Measurements from ENCODE around the gene PANK3.
"Not testable (repeated sequence)": the region's sequence is repeated elsewhere in the genome, so short reads cannot be mapped to it uniquely, and the experiment has no call there.

Gene PANK3

GRCh38 chr5:168592014-168592368 is 12.8 kb upstream of the PANK3 start:
- no peak for DNase-seq (ENCODE audit: low read depth in 2 of 2)

DNA sequence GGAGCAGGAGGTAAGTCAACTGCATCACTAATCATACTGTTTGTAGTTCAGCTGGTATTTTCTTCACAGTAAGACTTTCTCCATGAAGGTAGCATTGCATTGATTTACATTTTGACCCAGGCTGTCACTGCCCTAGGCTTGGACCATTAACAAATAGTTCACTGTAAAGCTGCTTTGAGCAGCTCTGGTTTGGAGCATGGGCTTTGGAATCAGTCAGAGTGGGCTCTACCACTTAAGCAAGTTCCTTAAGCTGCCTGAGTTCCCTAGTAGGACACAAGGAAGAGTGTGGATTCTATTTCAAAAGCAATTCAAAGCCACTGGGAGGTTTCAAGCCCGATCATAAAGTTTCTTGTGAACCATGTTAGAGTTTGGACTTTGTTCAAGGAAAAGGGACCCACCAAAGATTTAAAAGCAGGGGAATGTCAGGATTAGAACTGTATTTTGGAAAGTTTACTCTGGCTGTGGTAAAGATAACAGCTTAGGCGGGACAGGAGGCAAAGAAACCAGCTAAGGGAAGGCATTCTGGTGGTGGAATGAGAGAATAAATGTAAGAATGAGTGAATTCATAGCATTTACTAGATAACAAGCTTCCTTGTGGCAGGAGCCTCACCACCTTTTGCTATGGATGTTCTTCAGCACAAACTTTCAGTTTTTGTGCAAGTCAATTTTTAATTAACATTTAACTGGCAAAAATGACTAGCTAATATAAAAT is 12.3 kb upstream of the PANK3 start:
- no peak for DNase-seq (ENCODE audit: low read depth in 2 of 2)

DNA sequence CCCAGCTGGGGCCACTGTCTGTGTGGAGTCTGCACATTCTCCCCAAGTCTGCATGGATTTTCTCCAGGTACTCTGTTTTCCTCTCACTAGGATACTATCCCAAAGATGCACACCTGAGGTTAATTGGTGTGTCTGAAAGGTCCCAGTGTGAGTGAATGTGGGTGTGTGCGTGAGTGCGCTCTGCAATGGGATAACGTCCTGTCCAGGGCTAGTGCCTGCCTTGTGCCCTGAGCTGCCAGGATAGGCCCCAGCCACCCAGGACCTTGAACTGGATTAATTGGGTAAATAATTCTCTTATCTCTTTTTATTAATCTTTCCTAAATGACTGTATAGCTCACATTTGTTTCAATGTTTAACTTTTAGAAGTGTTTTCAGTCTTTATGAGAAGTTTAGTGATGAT is 11.5 kb upstream of the PANK3 start:
- no peak for DNase-seq (ENCODE audit: low read depth in 2 of 2)

DNA sequence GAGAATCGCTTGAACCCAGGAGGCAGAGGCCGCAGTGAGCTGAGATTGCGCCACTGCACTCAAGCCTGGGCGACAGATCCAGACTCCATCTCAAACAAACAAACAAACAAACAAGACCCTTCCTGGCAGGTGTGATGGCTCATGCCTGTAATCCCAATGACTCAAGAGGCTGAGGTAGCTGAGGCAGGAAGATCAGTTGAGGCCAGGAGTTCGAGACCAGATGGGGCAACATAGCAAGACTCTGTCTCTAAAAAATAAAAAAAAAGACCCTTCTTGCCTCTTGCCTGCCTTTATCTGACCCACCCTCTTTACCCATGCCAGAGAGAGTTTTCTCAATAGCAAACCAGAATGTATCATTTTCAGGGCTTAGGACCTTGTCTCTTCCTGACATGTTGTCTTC is 8.8 kb upstream of the PANK3 start:
- no peak for DNase-seq (ENCODE audit: low read depth in 2 of 2)

DNA sequence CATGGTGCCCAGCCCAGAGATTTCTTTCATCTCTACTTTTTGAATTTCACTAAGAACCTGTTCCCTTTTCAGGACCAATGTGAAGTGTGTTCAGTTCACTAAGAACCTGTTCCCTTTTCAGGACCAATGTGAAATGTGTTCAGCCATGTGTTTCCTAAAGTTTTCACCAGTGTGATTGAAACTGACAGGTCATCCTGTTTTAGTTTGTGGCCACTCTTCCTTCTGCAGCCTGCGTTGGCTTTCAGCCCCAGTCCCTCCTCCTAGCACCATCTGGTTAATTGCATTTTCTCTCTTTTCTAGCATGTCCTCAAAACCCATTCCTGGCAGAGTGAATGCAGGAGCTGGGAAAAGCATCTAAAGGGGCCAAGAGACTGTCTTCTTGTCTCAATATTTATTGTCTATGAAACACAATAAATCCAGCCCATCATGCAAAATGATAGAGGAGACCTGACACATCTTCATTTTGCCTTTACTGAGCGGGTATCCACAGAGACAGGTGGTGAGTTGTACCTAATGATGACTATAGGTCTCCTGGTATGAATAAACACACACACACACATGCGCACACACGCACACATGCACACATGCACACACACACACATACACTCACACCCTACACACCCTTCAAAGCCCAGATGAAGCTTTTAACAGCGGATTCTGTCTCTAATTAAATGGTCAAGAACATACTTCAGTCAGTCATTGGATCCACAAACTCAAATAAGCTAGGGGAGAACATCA is 6.1 kb upstream of the PANK3 start:
- no peak for DNase-seq (ENCODE audit: low read depth in 2 of 2)

DNA sequence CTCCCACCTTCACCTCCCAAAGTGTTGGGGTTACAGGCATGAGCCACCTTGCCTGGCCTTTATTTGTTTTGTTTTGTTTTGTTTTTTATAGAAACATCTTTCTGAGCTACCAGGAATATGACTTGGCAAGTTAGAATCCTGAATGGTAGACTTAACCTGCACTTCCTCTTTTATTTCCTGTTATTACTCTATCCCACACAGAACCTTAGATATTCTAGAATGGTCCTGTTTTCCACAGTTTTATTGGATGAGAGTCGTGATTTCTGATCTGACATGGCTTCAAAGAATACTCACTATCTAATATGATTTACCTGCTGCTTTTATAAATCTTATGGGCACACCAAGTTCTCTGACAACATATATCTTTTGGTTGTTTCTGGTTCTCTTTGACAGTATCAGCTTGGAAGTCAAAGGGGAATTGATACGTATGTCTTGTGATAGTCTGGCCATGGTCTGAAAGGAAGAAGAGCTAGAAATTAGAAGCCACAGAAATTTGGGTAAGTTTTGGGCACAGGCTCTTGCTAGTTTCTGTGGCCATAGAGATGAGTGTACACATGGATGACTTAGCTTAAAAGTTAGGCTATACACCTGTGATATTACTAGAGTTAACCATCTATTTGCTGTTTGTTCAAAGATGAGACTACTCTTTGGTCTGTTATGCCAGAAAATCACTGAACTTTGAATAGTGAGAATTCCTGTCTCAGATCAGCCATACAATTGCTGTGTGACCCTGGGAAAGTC is 4.7 kb upstream of the PANK3 start:
- DNase-seq (ENCODE audit: low read depth in 2 of 2) = no peak

DNA sequence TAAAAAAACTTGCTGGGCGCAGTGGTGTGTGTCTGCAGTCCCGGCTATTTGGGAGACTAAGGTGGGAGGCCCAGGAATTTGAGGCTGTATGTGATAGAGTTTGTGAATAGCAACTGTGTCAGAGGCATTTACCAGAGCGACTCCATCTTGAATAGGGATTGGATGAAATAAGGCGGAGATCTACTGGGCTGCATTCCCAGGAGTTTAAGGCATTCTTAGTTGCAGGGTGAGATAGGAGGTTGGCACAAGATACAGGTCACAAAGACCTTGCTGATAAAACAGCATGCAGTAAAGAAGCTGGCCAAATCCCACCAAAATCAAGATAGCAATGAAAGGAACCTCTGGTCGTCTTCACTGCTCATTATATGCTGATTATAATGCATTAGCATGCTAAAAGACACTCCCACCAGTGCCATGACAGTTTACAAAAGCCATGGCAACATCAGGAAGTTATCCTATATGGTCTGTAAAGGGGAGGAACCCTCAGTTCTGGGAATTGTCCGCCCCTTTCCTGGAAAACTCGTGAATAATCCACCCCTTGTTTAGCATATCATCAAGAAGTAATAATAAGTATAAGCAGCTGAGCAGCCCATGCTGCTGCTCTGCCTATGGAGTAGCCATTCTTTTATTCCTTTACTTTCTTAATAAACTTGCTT is 1.8 kb upstream of the PANK3 start:
- not testable (repeated sequence) for DNase-seq (ENCODE audit: low read depth in 2 of 2)

- DNase-seq (ENCODE audit: low read depth in 2 of 2) = no peak
Measured at GRCh38 chr5:168580227-168580508, 1.0 kb upstream of the PANK3 start.

DNA sequence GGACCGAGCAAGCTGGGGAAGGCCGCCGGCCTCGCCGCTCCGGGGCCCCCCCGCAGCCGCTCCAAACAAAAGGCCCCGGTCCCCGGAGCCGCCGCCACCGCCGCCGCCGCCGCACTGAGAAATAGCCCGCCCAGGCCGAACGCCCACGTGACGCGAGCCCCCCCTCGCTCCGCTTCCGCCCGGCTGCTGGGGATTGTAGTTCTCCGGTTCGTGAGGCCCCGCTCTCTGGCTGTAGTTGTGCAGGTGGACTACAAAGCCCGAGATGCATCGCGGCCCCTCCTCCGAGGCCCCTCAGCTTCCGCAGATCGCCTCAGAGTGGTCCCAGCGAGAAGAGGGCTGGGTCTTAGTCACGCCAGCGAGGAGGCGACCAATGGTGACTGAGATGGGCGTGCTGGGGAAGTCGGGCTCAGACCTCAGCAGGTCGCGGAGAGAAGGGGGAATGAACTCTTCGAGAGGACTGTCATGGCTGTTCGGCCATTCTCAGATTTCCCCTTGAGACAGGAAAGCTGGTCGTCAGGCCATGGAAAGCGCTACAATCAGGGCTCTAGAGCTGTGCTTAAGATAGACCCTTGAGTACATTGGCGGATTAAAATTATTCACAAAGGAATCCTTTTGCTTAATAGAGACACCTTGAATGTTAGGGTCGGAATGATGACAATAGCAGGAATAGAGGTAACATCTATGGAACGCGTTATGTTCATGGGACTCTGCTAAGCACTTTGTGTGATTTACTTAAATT is 489 bp upstream of the PANK3 start:
- peak; percentile 96 to 97 for DNase-seq (ENCODE audit: low read depth in 2 of 2)

DNA sequence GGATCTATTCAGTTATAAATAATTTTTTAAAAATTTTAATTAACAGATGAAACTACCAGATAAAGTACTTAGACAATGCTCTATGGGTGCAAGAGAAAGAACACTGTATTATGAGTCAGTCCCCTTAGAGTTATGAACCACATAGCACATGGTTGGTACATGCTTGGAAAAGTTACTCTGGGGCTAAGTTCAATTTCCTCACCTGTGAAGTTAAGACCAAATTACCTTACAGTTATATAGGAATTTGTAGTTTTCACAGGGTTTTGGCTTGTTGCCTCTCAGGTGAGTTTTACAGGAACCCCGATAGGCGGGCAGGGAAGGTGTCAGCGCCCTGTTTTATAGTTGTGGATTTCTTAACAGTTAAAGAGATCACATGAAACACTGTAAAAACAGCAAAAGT is 1.2 kb downstream of the PANK3 start:
- no peak for DNase-seq (ENCODE audit: low read depth in 2 of 2)

- DNase-seq (ENCODE audit: low read depth in 2 of 2) = no peak
Measured at GRCh38 chr5:168575391-168576372, 3.5 kb downstream of the PANK3 start.

- not testable (repeated sequence) for DNase-seq (ENCODE audit: low read depth in 2 of 2)
Measured at GRCh38 chr5:168574156-168574555, 5.0 kb downstream of the PANK3 start.

GRCh38 chr5:168573663-168574062 is 5.5 kb downstream of the PANK3 start:
- not testable (repeated sequence) for DNase-seq (ENCODE audit: low read depth in 2 of 2)

DNA sequence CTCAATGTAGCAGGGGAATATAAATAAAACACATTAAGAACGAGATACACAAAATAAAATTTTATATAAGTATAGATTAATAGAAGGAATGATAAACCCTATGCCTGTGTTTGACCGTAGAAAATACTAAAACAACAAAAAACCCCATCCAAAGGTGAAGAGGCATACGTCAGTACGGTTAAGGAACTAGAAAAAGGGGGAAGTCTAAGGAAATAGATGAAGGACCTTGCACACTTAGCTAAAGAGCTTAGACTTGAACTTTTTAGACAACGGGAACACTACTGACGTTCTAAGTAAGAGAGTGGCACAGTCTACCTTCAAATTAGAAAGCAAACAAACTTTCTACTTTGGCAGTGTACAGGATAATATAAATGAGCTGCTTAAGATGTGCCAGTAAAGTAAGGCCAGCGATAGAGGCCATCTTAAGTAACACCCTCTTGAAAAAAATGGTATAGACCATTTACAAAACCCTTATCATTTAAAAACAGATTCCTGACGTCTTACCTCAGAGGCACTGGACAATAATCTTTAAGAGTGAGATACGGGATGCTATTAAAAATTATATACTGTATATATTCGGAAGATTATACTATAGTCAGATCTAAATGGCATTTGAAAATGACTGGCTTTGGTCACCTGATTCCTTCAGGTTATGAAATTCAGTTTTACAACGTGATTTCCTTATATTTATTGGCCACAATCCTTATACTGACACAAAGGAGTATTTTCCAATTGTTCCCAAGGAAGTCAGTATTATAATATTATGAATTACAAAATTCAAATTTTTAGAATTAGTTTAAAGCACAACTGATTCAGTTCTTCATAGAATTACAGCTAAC is 8.5 kb downstream of the PANK3 start:
- DNase-seq (ENCODE audit: low read depth in 2 of 2) = no peak

- no peak for DNase-seq (ENCODE audit: low read depth in 2 of 2)
Measured at GRCh38 chr5:168568738-168569137, 10.4 kb downstream of the PANK3 start.

DNA sequence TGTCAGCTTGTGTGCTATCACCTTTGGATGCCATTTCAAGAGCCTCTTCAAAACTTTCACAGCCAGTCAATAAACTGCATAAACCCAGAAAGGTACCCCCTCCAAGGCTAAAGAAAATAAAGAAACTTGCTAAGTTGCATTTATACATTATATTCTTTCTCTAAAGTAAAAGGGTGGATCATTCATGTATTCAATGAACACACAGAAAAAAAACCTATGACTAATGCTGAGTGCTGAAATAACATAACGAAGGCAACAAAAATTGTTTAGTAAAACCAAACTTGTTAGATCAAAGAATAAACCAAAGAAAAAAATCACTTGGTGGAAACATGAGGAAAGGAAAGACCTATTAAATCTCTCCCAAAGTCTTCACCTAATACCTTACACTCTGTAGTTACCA is 15.2 kb downstream of the PANK3 start:
- DNase-seq (ENCODE audit: low read depth in 2 of 2) = no peak

DNA sequence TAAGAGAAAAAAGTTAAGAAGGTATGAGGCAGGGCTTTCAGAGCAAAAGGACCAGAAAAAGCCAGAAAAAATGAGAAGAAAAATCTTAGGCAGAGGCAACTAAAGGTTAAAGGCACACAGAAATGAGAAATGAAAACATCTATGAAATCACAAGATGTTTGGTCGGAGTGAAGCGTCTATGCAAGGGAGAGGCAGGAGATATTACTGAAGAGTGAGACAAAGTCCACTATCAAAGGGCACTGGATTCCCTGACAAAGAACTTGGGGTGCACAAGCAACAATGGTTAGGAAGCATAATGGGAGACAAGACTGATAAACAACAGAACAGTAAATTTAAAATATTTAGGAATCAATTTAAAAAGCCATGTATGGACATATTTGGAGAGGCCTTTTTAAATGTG is 16.9 kb downstream of the PANK3 start:
- DNase-seq (ENCODE audit: low read depth in 2 of 2) = no peak

- DNase-seq (ENCODE audit: low read depth in 2 of 2) = no peak
Measured at GRCh38 chr5:168557389-168557788, 21.8 kb downstream of the PANK3 start.

DNA sequence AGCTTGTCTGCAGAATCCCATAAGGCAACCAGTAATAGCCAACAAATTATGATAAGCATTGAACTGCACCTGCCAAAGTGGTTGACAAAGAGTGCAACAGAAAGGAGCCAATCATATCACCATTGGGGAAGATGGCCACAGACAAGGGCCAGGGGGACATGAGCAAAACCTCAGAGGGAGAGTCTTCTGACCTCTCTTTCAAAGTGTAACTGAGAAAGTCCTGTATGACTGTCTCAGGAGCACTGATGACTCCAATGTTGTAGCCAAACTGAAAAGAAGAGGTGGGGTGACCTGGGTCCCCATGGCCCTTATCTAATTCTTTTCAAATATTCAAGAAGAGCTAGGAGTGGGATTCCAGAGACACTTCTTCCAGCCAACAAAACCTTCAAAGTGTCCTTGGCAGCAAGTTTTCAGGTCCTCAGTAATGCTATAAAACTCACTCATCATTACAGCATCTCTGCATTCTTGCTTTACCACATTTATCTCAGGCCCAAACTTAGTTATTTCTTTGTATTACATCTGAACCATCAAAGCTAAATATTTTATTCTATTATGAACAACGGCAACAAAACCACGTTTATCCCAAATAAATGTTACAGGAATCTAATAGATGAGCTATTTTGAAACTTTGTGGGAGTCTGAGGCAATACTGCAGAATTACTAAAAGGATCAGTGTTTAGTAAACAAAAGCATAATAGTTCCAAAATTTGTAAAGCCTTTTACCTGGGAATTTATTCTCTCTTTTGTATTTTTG is 25.6 kb downstream of the PANK3 start:
- DNase-seq (ENCODE audit: low read depth in 2 of 2) = no peak

All from stimulated activated CD8-positive, alpha-beta memory T cell treated with anti-CD3 and anti-CD28 coated beads, Interleukin-15, amount 100 ng/mL, for 4 hours (primary cell).